A549 (cell line): ENCODE results near the gene DERA. TPM values are rescaled to one million over a fixed set of nuclear protein-coding genes. Genes with fewer than 3 reads are reported as not detected.
A peak's percentile ranks its signal among the peaks of the same experiment; 100 is the strongest.

Experiments
- ATAC-seq, 2 experiments: fragments of 200-7000 bp in 1 of 2; fragments of >200 bp in 1 of 2; cut with Nextera tagmentation in 1 of 2; cut with Tn5 transposase in 1 of 2; 3 replicates each; pipeline versions ENCODE4 v1.8.0 to v1.9.1; 2018 to 2020; ENCODE audit warnings: mild to moderate bottlenecking in 1 of 2, moderate library complexity in 1 of 2
- CTCF ChIA-PET: fragments of 300-600 bp; sonication (Branson Sonifier 250); formaldehyde crosslinking; extraction: SDS; loops from one replicate; lab custom pipeline; 2021; ENCODE audit warnings: antibody characterized with exemption, inconsistent platforms; lab: Yijun Ruan, JAX
- POLR2A ChIA-PET: fragments of 350-600 bp; formaldehyde crosslinking; extraction: SDS; loops from one replicate; lab custom pipeline; 2021; ENCODE audit warnings: antibody characterized with exemption, inconsistent platforms; lab: Yijun Ruan, JAX
- DNase-seq, 2 experiments: peaks; one replicate each; pipeline versions ENCODE4 v3.0.0 to v3.0.0-alpha.2; 2011 to 2016; ENCODE audit warnings: low read depth in 1 of 2, low spot score in 1 of 2
- FAIRE-seq: peaks from 2 replicates; lab custom pipeline; 2011; peaks lifted over from hg19 to GRCh38; lab: Jason Lieb, UNC
- H3K27ac ChIP-seq, 2 experiments: fragments of >200 bp; sonication (Bioruptor Twin); formaldehyde crosslinking; 3 replicates each; pipeline ENCODE4 v1.5.1; 2016 to 2017
- H3K4me1 ChIP-seq: fragments of >200 bp; sonication (Bioruptor Twin); formaldehyde crosslinking; 3 replicates; pipeline ENCODE4 v1.6.1; 2016
- H3K4me2 ChIP-seq: fragments of >200 bp; sonication (Bioruptor Twin); formaldehyde crosslinking; 3 replicates; pipeline ENCODE4 v1.6.1; 2016
- H3K4me3 ChIP-seq: fragments of >200 bp; sonication (Bioruptor Twin); formaldehyde crosslinking; 3 replicates; pipeline ENCODE4 v1.5.1; 2016
- H3K9me3 ChIP-seq: fragments of >200 bp; sonication (Bioruptor Twin); formaldehyde crosslinking; 3 replicates; pipeline ENCODE4 v1.6.1; 2016
- CBX2 ChIP-seq: fragments of 200-600 bp; sonication (generic); IDR thresholded peaks from 2 replicates; pipeline ENCODE4 v1.6.1; 2016; ENCODE audit warnings: low read depth, mild to moderate bottlenecking, borderline replicate concordance
- CTCF ChIP-seq: fragments of >200 bp; sonication (Bioruptor Twin); formaldehyde crosslinking; IDR thresholded peaks from 3 replicates; pipeline ENCODE4 v1.5.1; 2016
- FOXS1 ChIP-seq: fragments of 250-450 bp; sonication (Bioruptor Pico); IDR thresholded peaks from 2 replicates; pipeline ENCODE4 v1.5.0; 2020; ENCODE audit warnings: mild to moderate bottlenecking, moderate library complexity
- GATA3 ChIP-seq: IDR thresholded peaks from 2 replicates; pipeline ENCODE4 v1.6.1; 2012; ENCODE audit warnings: borderline replicate concordance
- HDAC2 ChIP-seq: fragments of 200-600 bp; sonication (generic); IDR thresholded peaks from 2 replicates; pipeline ENCODE4 v1.6.1; 2016
- JUN ChIP-seq, 2 experiments: fragments of >200 bp; sonication (Bioruptor Twin); formaldehyde crosslinking; IDR thresholded peaks; 2 replicates in 1 of 2; 3 replicates in 1 of 2; pipeline ENCODE4 v1.6.1; 2016 to 2017
- MYC ChIP-seq: IDR thresholded peaks from 2 replicates; pipeline ENCODE4 v1.6.1; 2012; ENCODE audit warnings: mild to moderate bottlenecking, inconsistent platforms, low read length, improper control_type of control experiment, borderline replicate concordance
- NFE2L2 ChIP-seq: fragments of 150-350 bp; conservative IDR thresholded peaks from 2 replicates; pipeline ENCODE4 v1.6.1; 2014; ENCODE audit warnings: low read length
- NPAS2 ChIP-seq: fragments of 250-450 bp; sonication (Bioruptor Pico); IDR thresholded peaks from 2 replicates; pipeline ENCODE4 v1.8.0; 2022; ENCODE audit warnings: mild to moderate bottlenecking, moderate library complexity, borderline replicate concordance
- NR3C1 ChIP-seq: fragments of >200 bp; sonication (Bioruptor Twin); formaldehyde crosslinking; IDR thresholded peaks from 3 replicates; pipeline ENCODE4 v1.6.1; 2017
- POLR2A ChIP-seq: IDR thresholded peaks from 2 replicates; pipeline ENCODE4 v1.6.1; 2012; ENCODE audit warnings: mild to moderate bottlenecking, low read length
- RFX5 ChIP-seq: fragments of 450-650 bp; IDR thresholded peaks from 2 replicates; pipeline ENCODE4 v1.7.1; 2014; ENCODE audit warnings: antibody characterized with exemption, mild to moderate bottlenecking, moderate library complexity
- WGBS: methylation state at CpG from one replicate; pipeline ENCODE4 v1.1.6; 2017; ENCODE audit errors: missing lambda C conversion rate; 5-methylcytosine and 5-hydroxymethylcytosine counted together
- polyA plus RNA-seq, 4 experiments: library from polyadenylated mRNA; depleted of rRNA in 3 of 4; stranded (reverse); fragments of >200 nt; fragmentation: RNase III in 1 of 4; extraction: RNeasy Plus Mini Kit Qiagen cat#74134 plus additional on column Dnase treatment in 1 of 4; gene quantifications; 2 replicates in 3 of 4; 3 replicates in 1 of 4; pipeline ENCODE4 v1.2.3, GENCODE V29; 2011 to 2017
- TF ChIP-seq, protein P1 (sequence below): fragments of >200 bp; sonication (Bioruptor Twin); formaldehyde crosslinking; IDR thresholded peaks from 3 replicates; pipeline ENCODE4 v1.6.1; 2016
- TF ChIP-seq, protein P2 (sequence below): fragments of 450-650 bp; IDR thresholded peaks from 2 replicates; pipeline ENCODE4 v1.6.1; 2014; ENCODE audit warnings: antibody characterized with exemption

Gene DERA
- polyA plus RNA-seq, 2 of the 4 experiments (the other 2 are of a cell fraction), result 45.2 to 65.0 TPM

DNA sequence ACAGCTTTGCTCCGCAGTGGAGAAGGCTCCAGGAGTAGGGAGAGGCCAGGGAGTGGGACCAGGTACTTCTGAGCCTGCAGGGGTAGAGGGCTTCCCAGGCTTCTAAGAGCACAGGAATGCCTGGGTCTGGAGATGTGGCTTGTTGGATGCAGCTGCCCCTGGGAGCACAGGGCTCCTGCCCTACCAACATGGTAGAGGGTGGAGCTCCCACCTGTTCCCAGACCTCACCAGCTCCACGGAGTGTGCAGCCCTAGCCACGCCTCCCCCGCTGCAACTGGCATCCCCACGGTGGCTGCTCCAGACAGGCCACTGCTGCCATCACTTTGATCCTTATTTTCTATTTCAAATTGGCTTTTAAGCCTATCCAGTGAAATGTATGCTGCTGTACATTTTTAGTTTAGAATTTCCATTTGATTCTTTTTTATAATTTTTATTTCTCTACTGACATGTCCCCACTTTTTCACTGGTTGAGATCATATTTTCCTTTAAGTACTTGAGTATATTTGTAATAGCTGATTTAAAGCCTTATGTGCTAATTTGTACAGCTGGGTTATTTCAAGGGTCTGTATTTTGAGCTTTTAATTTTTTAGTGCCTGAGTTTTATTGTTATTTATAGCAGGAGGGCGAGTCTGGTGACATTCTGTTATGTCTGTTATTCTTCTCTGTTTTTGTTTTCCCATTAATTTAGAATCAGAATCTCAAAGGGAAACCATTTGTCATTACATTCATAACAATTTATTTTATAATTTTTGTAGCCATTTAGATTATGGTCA lies 78.0 kb downstream of the DERA start:
- H3K4me1 ChIP-seq, result no peaks in the 10 kb centered on the region
- FAIRE-seq, result no peak
- DNase-seq, result no peak
- WGBS, result 90% methylated on average over 6 of the region's 6 CpGs
- ChIA-PET CTCF (no interaction called here), POLR2A (no interaction called here)
- no peak overlapping the region for H3K4me2 ChIP-seq
- ATAC-seq, result no peak
- H3K9me3 ChIP-seq, result no peaks in the 10 kb centered on the region
- H3K27ac ChIP-seq, result no peak overlapping the region
- no peak overlapping the region for H3K4me3 ChIP-seq
- TF ChIP-seq, protein P1, sequence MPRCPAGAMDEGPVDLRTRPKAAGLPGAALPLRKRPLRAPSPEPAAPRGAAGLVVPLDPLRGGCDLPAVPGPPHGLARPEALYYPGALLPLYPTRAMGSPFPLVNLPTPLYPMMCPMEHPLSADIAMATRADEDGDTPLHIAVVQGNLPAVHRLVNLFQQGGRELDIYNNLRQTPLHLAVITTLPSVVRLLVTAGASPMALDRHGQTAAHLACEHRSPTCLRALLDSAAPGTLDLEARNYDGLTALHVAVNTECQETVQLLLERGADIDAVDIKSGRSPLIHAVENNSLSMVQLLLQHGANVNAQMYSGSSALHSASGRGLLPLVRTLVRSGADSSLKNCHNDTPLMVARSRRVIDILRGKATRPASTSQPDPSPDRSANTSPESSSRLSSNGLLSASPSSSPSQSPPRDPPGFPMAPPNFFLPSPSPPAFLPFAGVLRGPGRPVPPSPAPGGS, result no peak
- no peak for TF ChIP-seq FOXS1 (CRISPR knock-in tag)
- no peak for TF ChIP-seq RFX5
- no peak for TF ChIP-seq NR3C1
- no peak for TF ChIP-seq NPAS2 (CRISPR knock-in tag)
- no peak for TF ChIP-seq GATA3
- TF ChIP-seq, all 56 proteins: peak for 0

- TF ChIP-seq JUN (IDR thresholded peaks at IDR 0.05) (no peak), NFE2L2 (no peak), CBX2 (no peak), NPAS2 (CRISPR knock-in tag) (no peak), MYC (no peak), HDAC2 (no peak)
- TF ChIP-seq, protein P2, sequence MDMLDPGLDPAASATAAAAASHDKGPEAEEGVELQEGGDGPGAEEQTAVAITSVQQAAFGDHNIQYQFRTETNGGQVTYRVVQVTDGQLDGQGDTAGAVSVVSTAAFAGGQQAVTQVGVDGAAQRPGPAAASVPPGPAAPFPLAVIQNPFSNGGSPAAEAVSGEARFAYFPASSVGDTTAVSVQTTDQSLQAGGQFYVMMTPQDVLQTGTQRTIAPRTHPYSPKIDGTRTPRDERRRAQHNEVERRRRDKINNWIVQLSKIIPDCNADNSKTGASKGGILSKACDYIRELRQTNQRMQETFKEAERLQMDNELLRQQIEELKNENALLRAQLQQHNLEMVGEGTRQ, result no peak
- TF ChIP-seq, all 56 proteins: peak for 0
- no peaks in the 10 kb centered on the region for H3K9me3 ChIP-seq
- H3K4me1 ChIP-seq, result no peaks in the 10 kb centered on the region
- 92% methylated on average over 4 of the region's 4 CpGs for WGBS
- FAIRE-seq (no peak), ATAC-seq (no peak), DNase-seq (no peak)
- H3K4me3 ChIP-seq, result no peak overlapping the region
- ChIA-PET POLR2A (no interaction called here), CTCF (interaction anchor here (0.6 kb wide), 1 partner anchor 75 kb away, joined by 3 read pairs; no protein-coding TSS in a partner anchor)
- H3K27ac ChIP-seq, result no peak overlapping the region
- no peak overlapping the region for H3K4me2 ChIP-seq
Measured at GRCh38 chr12:15995801-15996200, 84.7 kb downstream of the DERA start.

DNA sequence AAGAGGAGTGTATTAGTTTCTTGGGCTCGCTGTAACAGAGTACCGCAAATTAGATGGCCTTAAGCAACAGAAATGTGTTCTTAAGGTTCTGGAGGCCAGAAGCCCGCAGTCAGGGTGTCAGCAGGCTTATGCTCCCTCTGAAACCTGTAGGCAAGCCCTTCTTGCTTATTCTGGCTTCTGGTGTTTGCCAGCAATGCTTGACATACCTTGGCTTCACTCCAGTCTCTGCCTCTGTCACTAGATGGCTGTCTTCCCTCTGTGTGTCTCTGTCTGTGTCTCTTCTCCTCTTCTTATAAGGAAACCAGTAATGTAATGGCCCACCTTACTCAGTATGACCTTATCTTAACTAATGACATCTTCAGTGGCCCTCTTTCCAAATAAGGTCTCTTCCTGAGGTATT lies 85.1 kb downstream of the DERA start:
- CTCF ChIA-PET, result interaction anchor here (0.6 kb wide), 1 partner anchor 76 kb away, joined by 3 read pairs; no protein-coding TSS in a partner anchor
- 90% methylated on average over 3 of the region's 3 CpGs for WGBS
- no peak for FAIRE-seq

More for the DNA sequence above, 85.1 kb downstream of the DERA start:
- peak in 1 of 2 experiments; percentile 48; a peak in 2 of 6 replicates for ATAC-seq
- H3K4me2 ChIP-seq, result no peak overlapping the region
- DNase-seq, result peak in 1 of 2 experiments; percentile 20
- TF ChIP-seq POLR2A (no peak), CTCF (peak; percentile 9; the same call in 1 of the 3 replicates)
- TF ChIP-seq, all 56 proteins: peak for 1
- Histone ChIP-seq H3K4me1 (no peaks in the 10 kb centered on the region), H3K9me3 (no peaks in the 10 kb centered on the region), H3K4me3 (no peak overlapping the region), H3K27ac (no peak overlapping the region)
- POLR2A ChIA-PET, result no interaction called here
